ENCODE measurements around the gene CIC. TPM values are rescaled to one million over a fixed set of nuclear protein-coding genes. Genes with fewer than 3 reads are reported as not detected.

Gene CIC
- total and polyA plus RNA-seq, 10 of the 15 experiments (the other 5 are each of a cell fraction or from before 2014, with no cell fraction given), result 0.18 to 50.6 (median 7.1) TPM

- TF ChIP-seq CBX3 (IDR thresholded peaks at IDR 0.05; ENCODE audit: borderline replicate concordance, low read depth), result no peak
Measured at GRCh38 chr19:42276284-42276683, 7.2 kb downstream of the CIC start (continued).

GRCh38 chr19:42276821-42277220 is 7.8 kb downstream of the CIC start:
- POLR2A ChIA-PET, result interaction anchor here (1.3 to 1.7 kb wide), 2 partner anchors 16 to 33 kb away, joined by 3 to 5 read pairs; no protein-coding TSS in a partner anchor
- WGBS (ENCODE audit: insufficient coverage, insufficient replicate concordance, low lambda C conversion rate, missing lambda C conversion rate), result 50% methylated on average over 4 of the region's 4 CpGs
- intact Hi-C loops (cut with micrococcal nuclease; ENCODE audit: unreplicated experiment) (no loop called here), in situ Hi-C loops (cut with MboI) (loop anchor here (5.0 kb wide), 1 partner anchor 145 kb away; the partner anchor contains the start of gene POU2F2)
- Histone ChIP-seq H3K27ac (ENCODE audit: control insufficient read depth, insufficient read depth) (peak overlapping the region; percentile 52), H3K4me1 (ENCODE audit: control insufficient read depth, insufficient read depth, low read length) (peaks cover 37% of the 10 kb centered on the region), H4K20me1 (ENCODE audit: control insufficient read depth, insufficient read depth) (no peaks in the 10 kb centered on the region; the same call in 1 of the 2 replicates), H3K27me3 (replicated peaks in 1 of 2; ENCODE audit: control insufficient read depth in 2 of 2, insufficient read depth in 2 of 2, low read length in 1 of 2) (no peaks in the 10 kb centered on the region), H3K9me3 (replicated peaks; ENCODE audit: control insufficient read depth, insufficient read depth, low read length) (no peaks in the 10 kb centered on the region), H3K9ac (ENCODE audit: control insufficient read depth, insufficient read depth, low read length) (no peak overlapping the region), H3K36me3 (ENCODE audit: control insufficient read depth in 2 of 2, insufficient read depth in 2 of 2, low read length in 1 of 2) (peaks cover 3 to 17% of the 10 kb centered on the region in 2 experiments; a peak in 3 of 4 replicates), H2AFZ (ENCODE audit: control insufficient read depth, low read depth, low read length) (no peak overlapping the region), H3K4me2 (ENCODE audit: control insufficient read depth, insufficient read depth) (no peak overlapping the region), H3K4me3 (no peak overlapping the region), H3K79me2 (ENCODE audit: control insufficient read depth, insufficient read depth, low read length) (peaks cover 24% of the 10 kb centered on the region)
- ATAC-seq, result peak; percentile 16
- no peak for DNase-seq (ENCODE audit: low read depth, low spot score)
- CTCF ChIA-PET, result interaction anchor here (0.6 to 6.7 kb wide), 3 partner anchors 32 to 164 kb away, joined by 3 to 111 read pairs (median 3); partner anchors contain the start of gene GSK3A
- peak; percentile 47 for FAIRE-seq
- BruUV-seq (replicated peaks), result no TSS peak
- TF ChIP-seq PKNOX1 (IDR thresholded peaks at IDR 0.05) (no peak), FOS (IDR thresholded peaks at IDR 0.05; ENCODE audit: borderline replicate concordance, extremely low read depth, insufficient read length) (no peak), SRF (IDR thresholded peaks at IDR 0.05; ENCODE audit: low read depth in 2 of 2, low read length in 2 of 2) (peak in 1 of 2 experiments; percentile 22; a peak in 1 of 4 replicates), POLR2A (IDR thresholded peaks at IDR 0.05; ENCODE audit: low read depth, low read length) (no peak), BHLHE40 (IDR thresholded peaks at IDR 0.05; ENCODE audit: borderline replicate concordance in 1 of 2, low read depth in 2 of 2, low read length in 1 of 2) (peak; percentile 92 to 93), USF1 (IDR thresholded peaks at IDR 0.05; ENCODE audit: borderline replicate concordance, extremely low read length, insufficient read depth, low read depth, low read length) (no peak), RBBP5 (conservative IDR thresholded peaks at IDR 0.05) (no peak), RELA (IDR thresholded peaks at IDR 0.05; ENCODE audit: borderline replicate concordance, partially characterized antibody) (no peak)
- RAD21 ChIA-PET (ENCODE audit: unreplicated experiment), result interaction anchor here (1.9 kb wide), 1 partner anchor 34 kb away, joined by 5 read pairs; the partner anchor contains the start of gene GSK3A
- SMC1A ChIA-PET (ENCODE audit: uncharacterized antibody, unreplicated experiment), result interaction anchor here (5.1 kb wide), 1 partner anchor 32 kb away, joined by 70 read pairs; the partner anchor contains the start of gene GSK3A

Measured in GM12878 (cell line).